ENCODE measurements around the gene SV2A.
"Not testable (repeated sequence)": the region's sequence is repeated elsewhere in the genome, so short reads cannot be mapped to it uniquely, and the experiment has no call there.

DNA sequence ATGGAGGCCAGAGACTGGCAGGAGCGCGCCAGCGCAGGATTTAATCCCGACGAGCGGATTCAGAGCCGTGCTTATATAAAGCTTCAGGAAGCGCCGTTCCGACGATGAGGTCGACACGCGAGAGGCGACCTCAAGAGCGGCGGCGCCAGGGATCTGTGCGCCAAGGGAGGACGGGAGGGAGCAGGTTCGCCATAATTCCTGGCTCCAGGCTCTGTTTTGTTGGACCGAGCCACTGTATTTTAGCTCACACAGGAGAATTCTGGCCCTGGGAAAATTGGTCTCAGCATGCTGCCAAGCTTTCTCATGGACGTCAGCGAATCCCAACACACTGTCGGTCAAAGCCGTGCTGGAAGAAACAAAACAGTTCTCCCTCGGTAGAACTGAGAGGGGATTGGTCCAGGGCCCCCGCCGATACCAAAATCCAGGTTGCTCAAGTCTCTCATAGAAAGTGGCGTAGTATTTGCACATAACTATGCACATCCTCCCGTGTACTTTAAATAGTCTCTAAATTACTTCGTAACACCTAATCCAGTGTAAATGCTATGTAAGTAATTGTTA, 56.1 kb downstream of the SV2A start:
- not testable (repeated sequence) for TF ChIP-seq POLR2A (IDR thresholded peaks at IDR 0.05; ENCODE audit: low read length); GATA1 (IDR thresholded peaks at IDR 0.05; ENCODE audit: low read depth, low read length)

Data from erythroblast (primary cell).